Uterus (tissue), 2 donors: ENCODE measurements around the gene OR6J1.

Source experiments
- CTCF ChIP-seq, 4 experiments: fragments of 200-600 bp in 2 of 4; fragments of 450-650 bp in 2 of 4; sonication (generic) in 2 of 4; IDR thresholded peaks; one replicate each; pipeline ENCODE4 v1.5.1; 2016 to 2019; ENCODE audit warnings: antibody characterized with exemption in 4 of 4, mild to moderate bottlenecking in 2 of 4, moderate library complexity in 1 of 4
- POLR2A ChIP-seq, 2 donors: fragments of 450-650 bp; IDR thresholded peaks; one replicate each; pipeline ENCODE4 v1.6.1; 2016; ENCODE audit warnings: antibody characterized with exemption in 2 of 2, mild to moderate bottlenecking in 1 of 2, moderate library complexity in 1 of 2

- TF ChIP-seq CTCF (IDR thresholded peaks at IDR 0.05): peak in 1 of 4 experiments; percentile 2
- peak; percentile 84 to 97 for TF ChIP-seq POLR2A (IDR thresholded peaks at IDR 0.05)
Measured at GRCh38 chr14:22598099-22598895, 45.9 kb downstream of the OR6J1 start, which contains the start of gene ABHD4.
